Dedifferentiated amniotic fluid mesenchymal stem cell (primary cell): ENCODE data around the gene POLR2E.

Experiments
- DNase-seq: peaks from one replicate; pipeline ENCODE4 v3.0.0-alpha.2; 2016; ENCODE audit errors: extremely low spot score

POLR2E gene

GRCh38 chr19:1094655-1094977 lies 559 bp downstream of the POLR2E start:
- no peak for DNase-seq

- no peak for DNase-seq
These were observed 1.2 kb downstream of the POLR2E start for GRCh38 chr19:1093811-1094553.

DNA sequence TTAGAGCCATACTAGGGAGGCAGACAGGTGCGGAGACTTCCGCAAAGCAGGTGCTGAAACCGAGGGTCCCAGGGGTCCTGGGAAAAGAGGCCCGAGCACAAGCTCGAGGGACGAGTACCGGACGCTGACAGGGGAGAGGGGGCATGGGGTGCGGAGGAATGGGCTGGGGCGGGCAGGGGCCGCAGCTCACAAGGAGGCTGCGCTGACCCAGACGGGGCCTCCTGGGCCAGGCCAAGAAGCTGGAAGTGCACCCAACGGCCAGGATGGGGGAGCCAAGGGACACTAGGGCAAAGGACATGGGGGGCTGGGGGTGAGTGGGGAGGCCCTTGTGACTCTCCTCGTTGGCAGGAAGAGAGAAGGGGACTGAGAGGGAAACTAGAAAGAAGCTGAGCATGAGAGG lies 1.8 kb downstream of the POLR2E start:
- no peak for DNase-seq

GRCh38 chr19:1091544-1092175 lies 3.5 kb downstream of the POLR2E start:
- no peak for DNase-seq

DNA sequence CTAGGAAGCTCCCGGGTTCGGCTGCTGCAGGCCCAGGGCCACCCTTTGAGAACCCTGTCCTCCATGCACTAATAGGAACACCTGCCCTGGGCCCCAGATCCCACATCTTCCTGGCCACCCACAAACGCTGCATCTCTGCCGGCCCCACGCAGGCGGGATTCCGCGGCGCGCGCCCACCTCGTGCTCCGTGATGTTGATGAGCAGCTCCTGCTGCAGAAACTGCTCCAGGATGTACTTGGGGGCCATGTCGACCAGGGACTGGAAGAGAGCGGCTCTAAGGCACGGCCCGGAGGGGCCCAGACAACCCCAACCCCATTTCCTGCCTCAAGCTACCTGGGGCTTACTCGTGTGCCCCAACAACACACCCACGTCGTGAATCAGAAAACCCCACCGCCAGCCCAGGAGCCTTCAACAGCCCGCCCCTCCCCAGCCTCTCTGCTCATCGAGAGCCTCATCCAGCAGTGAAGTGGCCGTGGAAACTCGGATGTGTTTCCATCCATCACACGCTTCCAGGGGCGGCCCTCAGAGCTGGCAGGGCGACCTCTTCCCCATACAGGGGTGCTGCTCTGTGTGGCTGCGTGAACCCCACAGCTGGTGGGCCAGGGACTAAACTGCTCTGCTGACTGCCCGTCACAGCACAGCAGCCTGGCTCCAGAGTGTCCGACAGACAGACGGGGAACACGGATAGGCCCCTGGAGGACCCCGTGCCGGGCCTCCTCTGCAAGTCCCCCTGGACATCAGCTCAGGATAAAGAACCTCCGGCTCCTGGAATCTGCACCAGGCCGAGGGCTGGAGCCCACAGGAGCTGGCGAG lies 4.2 kb downstream of the POLR2E start:
- DNase-seq, result no peak

DNA sequence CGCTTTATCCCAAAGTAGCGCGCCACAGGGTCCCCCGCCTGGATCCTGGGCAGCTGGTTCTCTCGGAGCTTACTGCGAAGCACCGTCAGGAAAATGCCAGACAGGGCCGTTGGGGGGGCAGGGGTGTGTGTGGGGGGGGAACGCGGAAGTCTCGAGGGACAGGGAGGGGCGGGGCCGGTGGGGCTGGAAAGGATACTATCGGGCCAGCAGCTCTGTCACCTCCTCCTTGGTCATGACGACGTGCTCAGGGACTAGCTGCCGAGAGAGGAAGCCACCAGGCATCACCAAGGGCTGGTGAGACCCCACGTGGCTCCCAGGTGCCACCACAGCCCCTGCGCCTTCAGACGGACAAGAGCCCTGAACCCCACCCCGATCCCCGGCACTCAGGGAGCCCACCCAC lies 5.3 kb downstream of the POLR2E start:
- DNase-seq, result no peak

DNA sequence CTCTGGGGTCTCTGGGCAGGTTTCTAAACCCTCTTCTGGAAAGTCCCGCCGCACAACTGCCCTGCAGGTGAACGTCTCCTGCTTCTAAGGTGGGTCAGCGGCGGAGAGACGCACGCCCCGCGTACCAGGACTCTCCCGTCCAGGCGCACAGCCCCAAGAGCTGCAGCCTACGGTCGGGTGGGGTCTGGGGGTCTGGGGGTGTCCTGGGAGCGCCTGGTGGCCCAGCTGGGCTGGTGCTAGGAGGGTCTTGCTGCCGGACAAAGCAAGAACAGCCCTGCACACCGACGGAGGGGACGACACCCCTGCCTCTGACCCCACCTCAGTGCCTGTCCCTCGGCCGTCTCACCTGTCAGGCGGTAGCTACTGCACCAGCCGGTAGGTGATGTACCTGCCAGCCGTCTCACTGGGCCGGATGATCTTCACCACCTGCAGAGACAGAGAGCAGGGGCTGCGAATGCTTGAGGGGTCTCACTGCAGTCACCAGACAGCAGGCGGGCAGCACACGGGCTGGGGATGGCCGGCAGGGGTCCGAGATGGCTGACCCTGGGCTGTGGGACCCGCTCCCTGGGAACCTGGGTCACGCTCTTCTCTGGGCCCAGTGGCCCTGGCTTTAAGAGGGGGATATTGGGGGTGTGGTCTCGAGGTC lies 5.9 kb downstream of the POLR2E start:
- DNase-seq, result no peak

GRCh38 chr19:1088416-1089010 lies 6.7 kb downstream of the POLR2E start:
- DNase-seq, result no peak

DNA sequence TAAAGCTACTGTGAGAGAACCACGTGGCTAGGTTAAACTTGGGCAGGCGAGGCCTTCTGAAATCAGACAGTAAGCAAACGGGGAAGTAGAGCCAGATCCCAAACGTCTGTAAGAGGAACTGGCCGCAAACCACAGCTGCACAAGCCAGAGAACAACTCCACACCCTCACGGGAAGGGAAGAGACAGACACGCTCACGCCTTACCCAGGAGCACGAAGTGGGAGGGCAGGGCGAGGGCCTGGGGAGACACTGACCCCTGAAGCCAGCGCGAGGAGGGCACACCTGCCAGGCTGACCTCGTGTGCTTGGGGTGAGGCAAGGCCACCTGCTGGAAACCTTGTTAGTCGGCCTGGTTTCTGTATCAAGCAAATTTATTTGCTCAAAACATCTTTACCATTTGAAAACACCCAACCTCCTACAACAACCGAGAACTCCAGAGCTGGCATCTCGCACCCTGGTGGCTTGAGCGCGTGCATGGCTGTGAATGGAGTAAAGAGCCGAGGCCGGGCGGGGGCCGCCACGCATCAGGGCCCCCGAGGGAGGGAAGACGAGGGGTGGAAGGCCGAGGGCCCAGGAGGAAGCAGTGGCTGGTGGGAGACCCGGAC lies 7.3 kb downstream of the POLR2E start:
- DNase-seq, result no peak

DNA sequence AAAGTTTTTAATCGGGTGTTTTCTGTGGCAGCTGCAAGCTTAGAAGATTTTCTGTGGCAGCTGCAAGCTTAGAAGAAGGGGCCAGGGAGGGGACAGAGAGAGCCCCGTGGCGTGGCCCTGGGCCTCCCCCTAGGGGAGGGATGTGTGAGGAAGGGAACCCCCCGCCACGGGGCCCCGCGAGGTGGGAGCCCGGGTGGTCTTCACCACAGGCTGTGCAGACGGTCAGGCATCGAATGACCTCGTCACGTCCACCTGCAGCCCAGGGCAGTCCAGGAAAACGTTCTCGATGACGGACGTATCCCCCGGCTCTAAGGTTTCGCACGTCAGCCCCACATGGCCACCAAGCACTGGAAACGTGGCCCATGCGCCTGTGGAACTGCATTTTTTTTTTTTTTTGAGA lies 8.6 kb downstream of the POLR2E start:
- no peak for DNase-seq

DNA sequence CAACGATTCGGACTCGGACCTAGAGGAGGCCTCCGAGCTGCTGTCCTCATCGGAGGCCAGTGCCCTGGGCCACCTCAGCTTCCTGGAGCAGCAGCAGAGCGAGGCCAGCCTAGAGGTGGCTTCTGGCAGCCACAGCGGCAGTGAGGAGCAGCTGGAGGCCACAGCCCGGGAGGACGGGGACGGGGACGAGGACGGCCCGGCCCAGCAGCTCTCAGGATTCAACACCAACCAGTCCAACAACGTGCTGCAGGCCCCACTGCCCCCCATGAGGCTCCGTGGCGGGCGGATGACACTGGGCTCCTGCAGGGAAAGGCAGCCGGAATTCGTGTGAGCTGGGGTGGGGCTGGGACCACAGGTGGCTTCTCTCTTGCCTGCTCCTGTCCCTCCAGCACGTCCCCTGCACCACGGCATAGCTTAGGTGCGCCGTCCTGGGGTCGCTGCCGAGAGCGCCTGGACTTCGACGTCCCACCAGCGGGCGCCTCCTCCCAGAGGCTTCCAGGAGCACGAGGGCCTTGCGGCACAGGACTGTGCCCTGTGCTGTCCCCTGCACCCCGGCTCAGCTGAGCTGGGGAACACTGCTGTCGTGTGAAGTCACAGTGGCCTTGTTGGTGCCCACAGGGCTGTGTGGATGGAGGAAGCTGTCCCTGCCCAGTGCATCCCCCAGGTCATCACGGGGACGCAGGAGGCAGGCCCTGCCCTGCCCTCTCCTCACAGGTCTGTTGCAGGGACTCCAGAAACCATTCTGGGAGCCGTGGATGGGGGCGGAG lies 9.3 kb downstream of the POLR2E start:
- no peak for DNase-seq

DNA sequence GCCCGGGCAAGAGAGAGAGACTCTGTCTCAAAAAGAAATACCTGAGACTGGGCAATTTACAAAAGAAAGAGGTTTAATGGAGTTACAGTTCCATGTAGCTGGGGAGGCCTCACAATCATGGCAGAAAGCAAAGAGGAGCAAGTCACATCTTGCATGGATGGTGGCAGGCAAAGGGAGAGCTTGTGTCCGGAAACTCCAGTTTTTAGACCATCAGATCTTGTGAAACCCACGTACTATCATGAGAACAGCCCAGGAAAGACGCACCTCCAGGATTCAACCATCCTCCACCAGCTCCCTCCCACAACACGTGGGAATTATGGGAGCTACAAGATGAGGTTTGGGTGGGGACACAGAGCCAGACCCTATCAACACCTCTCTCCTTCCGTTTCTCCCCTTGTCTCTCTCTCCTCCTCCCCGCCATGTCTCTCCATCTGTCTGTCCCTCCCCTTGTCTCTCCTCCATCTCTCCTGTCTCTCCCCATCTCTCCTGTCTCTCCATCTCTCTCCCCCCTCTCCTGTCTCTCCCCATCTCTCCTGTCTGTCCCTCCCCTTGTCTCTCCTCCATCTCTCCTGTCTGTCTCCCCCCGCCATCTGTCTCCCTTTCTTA lies 10.0 kb downstream of the POLR2E start:
- DNase-seq, result no peak

- DNase-seq, result no peak
These were observed 10.9 kb downstream of the POLR2E start for GRCh38 chr19:1084024-1084868.

GRCh38 chr19:1082928-1083816 lies 12.0 kb downstream of the POLR2E start:
- DNase-seq, result no peak

- DNase-seq, result no peak
These were observed 12.8 kb downstream of the POLR2E start for GRCh38 chr19:1082165-1082927.

DNA sequence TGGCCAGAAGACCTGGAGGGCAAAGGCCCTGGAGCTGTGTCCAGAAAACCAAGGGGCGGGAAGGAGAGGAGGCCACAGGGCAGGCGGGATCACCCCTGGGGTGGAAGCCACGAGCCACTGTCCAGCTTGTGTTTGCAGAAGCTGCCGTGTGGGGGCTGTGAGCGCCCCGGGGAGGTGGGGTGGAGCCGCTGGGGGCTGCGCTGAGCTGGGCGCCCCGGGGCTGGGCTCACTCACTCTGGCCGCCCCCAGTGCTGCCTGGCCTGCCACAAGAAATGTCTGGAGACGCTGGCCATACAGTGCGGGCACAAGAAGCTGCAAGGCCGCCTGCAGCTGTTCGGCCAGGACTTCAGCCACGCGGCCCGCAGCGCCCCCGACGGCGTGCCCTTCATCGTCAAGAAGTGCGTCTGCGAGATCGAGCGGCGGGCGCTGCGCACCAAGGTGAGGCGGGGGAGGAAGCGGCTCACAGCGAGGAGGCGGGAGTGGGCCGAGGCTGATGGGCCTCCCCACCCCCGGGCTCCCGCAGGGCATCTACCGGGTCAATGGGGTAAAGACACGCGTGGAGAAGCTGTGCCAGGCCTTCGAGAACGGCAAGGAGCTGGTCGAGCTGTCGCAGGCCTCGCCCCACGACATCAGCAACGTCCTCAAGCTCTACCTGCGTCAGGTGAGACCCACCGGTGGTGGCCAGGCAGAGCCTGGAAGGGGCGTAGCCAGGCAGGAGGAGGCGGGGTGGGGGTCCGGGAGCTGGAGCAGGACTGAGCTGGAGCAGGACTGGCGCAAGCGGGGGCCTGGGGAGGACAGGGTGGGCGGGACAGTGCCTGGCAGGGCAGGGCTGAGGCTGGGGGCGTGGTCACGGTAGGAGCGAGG lies 13.6 kb downstream of the POLR2E start:
- no peak for DNase-seq
